HG03571 (cell line): ENCODE measurements around the gene DYSF.
A peak's percentile ranks its signal among the peaks of the same experiment; 100 is the strongest.

Experiments used
- ATAC-seq: cut with Tn5 transposase; IDR thresholded peaks from one replicate; pipeline ENCODE4 v1.9.1; 2021; ENCODE audit not compliant: unreplicated experiment

Gene DYSF

GRCh38 chr2:71496156-71496770 is 42.9 kb downstream of the DYSF start:
- ATAC-seq = no peak

GRCh38 chr2:71498261-71498701 is 44.9 kb downstream of the DYSF start:
- no peak for ATAC-seq

- no peak for ATAC-seq
These were observed 46.3 kb downstream of the DYSF start for GRCh38 chr2:71499691-71500090.

- ATAC-seq = no peak
These were observed 47.2 kb downstream of the DYSF start for GRCh38 chr2:71500426-71501079.

- ATAC-seq = no peak
These were observed 49.8 kb downstream of the DYSF start for GRCh38 chr2:71502941-71503738.

- ATAC-seq = no peak
These were observed 50.5 kb downstream of the DYSF start for GRCh38 chr2:71503837-71504236.

GRCh38 chr2:71504611-71505010 is 51.2 kb downstream of the DYSF start:
- ATAC-seq = no peak

GRCh38 chr2:71505086-71505769 is 51.9 kb downstream of the DYSF start:
- no peak for ATAC-seq

- ATAC-seq = no peak
These were observed 52.4 kb downstream of the DYSF start for GRCh38 chr2:71505770-71506140.

- no peak for ATAC-seq
These were observed 53.1 kb downstream of the DYSF start for GRCh38 chr2:71506222-71507153.

GRCh38 chr2:71507476-71507875 is 54.1 kb downstream of the DYSF start:
- no peak for ATAC-seq

GRCh38 chr2:71510196-71510807 is 56.9 kb downstream of the DYSF start:
- ATAC-seq = peak; percentile 56

- no peak for ATAC-seq
These were observed 57.6 kb downstream of the DYSF start for GRCh38 chr2:71510938-71511337.

GRCh38 chr2:71511776-71512175 is 58.4 kb downstream of the DYSF start:
- ATAC-seq = no peak

GRCh38 chr2:71512386-71512785 is 59.0 kb downstream of the DYSF start:
- ATAC-seq = no peak

GRCh38 chr2:71513096-71513495 is 59.7 kb downstream of the DYSF start:
- no peak for ATAC-seq

GRCh38 chr2:71513721-71514120 is 60.4 kb downstream of the DYSF start:
- no peak for ATAC-seq

GRCh38 chr2:71516253-71516888 is 63.0 kb downstream of the DYSF start:
- no peak for ATAC-seq

GRCh38 chr2:71517851-71518250 is 64.5 kb downstream of the DYSF start:
- ATAC-seq = no peak
